Cardiac fibroblast (primary cell): ENCODE measurements around the gene THEM5.

Experiments
- DNase-seq, 2 donors: peaks; one replicate each; pipeline versions ENCODE4 v3.0.0 to v3.0.0-alpha.2; 2010; ENCODE audit warnings: low read depth in 2 of 2
- H3K4me3 ChIP-seq, 2 donors: replicated peaks in 1 of 2; 1 replicate in 1 of 2; 2 replicates in 1 of 2; pipeline ENCODE4 v1.5.1; 2011; ENCODE audit warnings: low read depth in 2 of 2, low read length in 2 of 2, mild to moderate bottlenecking in 2 of 2, moderate library complexity in 1 of 2
- TF ChIP-seq, protein P1 (sequence below): IDR thresholded peaks from one replicate; pipeline ENCODE4 v1.5.1; 2011; ENCODE audit warnings: low read depth, mild to moderate bottlenecking, low read length, inconsistent platforms

Gene THEM5

GRCh38 chr1:151829352-151830046 lies 24.0 kb downstream of the THEM5 start:
- H3K4me3 ChIP-seq: no peak overlapping the region
- DNase-seq: no peak
- TF ChIP-seq, protein P1, sequence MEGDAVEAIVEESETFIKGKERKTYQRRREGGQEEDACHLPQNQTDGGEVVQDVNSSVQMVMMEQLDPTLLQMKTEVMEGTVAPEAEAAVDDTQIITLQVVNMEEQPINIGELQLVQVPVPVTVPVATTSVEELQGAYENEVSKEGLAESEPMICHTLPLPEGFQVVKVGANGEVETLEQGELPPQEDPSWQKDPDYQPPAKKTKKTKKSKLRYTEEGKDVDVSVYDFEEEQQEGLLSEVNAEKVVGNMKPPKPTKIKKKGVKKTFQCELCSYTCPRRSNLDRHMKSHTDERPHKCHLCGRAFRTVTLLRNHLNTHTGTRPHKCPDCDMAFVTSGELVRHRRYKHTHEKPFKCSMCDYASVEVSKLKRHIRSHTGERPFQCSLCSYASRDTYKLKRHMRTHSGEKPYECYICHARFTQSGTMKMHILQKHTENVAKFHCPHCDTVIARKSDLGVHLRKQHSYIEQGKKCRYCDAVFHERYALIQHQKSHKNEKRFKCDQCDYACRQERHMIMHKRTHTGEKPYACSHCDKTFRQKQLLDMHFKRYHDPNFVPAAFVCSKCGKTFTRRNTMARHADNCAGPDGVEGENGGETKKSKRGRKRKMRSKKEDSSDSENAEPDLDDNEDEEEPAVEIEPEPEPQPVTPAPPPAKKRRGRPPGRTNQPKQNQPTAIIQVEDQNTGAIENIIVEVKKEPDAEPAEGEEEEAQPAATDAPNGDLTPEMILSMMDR: no peak

GRCh38 chr1:151828921-151829320 lies 24.6 kb downstream of the THEM5 start:
- TF ChIP-seq, protein P1: no peak
- no peak overlapping the region for H3K4me3 ChIP-seq
- DNase-seq: peak in 1 of 2 donors; percentile 75

GRCh38 chr1:151827853-151828252 lies 25.7 kb downstream of the THEM5 start:
- TF ChIP-seq, protein P1: no peak

DNA sequence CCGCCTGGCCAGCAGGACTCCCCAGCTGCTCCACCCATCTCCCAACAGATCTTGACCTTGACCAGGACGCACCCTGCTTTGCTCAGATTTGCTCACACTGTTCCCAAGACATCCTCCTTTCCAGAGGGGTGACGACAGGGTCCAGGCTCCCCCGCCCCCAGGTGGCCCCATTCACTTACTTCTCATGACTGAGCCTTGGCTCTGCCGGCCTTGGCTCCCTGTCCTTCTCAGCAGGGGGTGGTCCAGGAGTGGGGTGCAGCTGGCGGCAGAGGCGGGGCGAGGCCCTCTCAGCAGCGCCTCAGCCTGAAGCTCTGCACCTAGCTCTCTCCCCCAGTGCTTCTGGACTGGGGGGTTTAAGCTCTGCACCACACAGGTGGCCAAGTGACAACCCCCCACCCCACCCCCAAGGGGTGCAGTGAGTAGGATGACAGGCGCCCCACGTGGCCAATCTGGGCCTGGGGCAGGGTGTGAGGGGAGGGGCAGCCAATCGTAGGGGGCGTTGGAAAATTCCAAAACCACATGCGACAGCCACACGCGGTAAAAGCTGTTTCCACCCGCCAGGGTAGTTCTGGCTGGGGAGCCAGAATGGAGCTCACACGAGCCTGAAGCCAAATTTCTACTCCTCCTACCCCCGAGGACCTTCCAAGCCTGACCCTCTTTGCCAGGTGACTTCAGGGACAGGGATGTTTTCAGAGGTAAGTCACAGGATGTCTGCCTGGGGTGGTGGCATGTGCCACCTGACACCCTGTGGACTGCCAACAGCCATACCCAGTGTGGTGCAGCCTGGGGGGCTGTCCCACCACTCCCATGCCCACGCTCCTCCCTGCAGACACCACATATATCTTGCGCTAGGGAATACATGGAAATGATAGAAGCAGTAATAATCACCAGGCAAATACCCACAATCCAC lies 27.5 kb downstream of the THEM5 start:
- DNase-seq: no peak
- TF ChIP-seq, protein P1: no peak
- no peak overlapping the region for H3K4me3 ChIP-seq

More at GRCh38 chr1:151827853-151828252, 25.7 kb downstream of the THEM5 start:
- no peak for DNase-seq
- no peak overlapping the region for H3K4me3 ChIP-seq

GRCh38 chr1:151825204-151825603 lies 28.3 kb downstream of the THEM5 start:
- H3K4me3 ChIP-seq: no peak overlapping the region

GRCh38 chr1:151823175-151823574 lies 30.3 kb downstream of the THEM5 start:
- DNase-seq: no peak
- no peak overlapping the region for H3K4me3 ChIP-seq
- TF ChIP-seq, protein P1: no peak

More at GRCh38 chr1:151825204-151825603, 28.3 kb downstream of the THEM5 start:
- TF ChIP-seq, protein P1: no peak
- DNase-seq: no peak
